HG02943 (cell line): ENCODE results near the gene ACTC1.
"Not testable (repeated sequence)": the region's sequence is repeated elsewhere in the genome, so short reads cannot be mapped to it uniquely, and the experiment has no call there.

ENCODE experiments used
- ATAC-seq: cut with Tn5 transposase; IDR thresholded peaks from one replicate; pipeline ENCODE4 v1.9.1; 2021; ENCODE audit warnings: mild to moderate bottlenecking, low read depth, moderate library complexity; ENCODE audit not compliant: unreplicated experiment

Gene ACTC1

DNA sequence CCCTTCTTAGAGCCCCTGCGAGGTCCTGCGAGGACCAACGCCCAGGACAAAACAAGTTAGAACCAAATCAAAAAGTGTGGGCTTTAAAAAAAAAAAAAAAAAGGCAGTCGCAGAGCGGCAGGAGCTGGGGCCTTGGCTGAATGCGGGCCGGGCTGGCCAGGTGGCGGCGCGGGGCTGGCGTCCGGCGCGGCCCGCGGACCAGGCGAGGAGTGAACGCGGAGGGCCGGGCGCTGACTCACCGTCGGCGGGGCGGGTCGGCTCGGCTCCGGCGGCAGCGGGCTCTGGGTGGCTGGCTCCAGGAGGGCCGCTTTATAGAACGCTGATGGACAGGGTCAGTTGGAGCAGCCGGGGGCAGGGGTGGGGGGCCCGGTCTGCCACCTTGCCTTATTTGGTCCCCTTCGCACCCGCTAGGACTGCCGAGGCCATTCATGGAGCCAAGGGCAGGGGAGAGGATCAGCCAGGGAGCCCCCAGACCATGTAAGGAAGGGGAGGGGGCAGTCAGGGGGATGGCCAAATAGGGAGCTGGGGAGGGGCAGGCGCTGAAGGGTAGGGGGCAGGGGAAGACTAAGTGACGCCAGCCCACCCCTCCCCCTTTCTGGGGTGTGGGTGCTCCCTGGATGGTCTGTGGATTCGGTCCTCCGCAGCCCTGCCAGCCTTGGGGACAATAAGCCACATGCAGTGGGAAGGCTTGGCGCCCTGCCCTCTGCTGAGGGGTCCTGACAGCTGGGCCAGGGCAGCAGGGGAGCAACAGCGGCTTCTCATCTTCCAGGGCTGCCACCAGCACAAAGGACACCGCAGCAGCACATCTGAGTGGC is at the start of gene ACTC1:
TSS of gene ACTC1 (minus strand) at position 283 of the 815 bp plus-strand sequence. CDS start 741 bp downstream, outside the sequence.
- ATAC-seq, result no peak

GRCh38 chr15:34841262-34841725 is 45.9 kb upstream of the ACTC1 start:
- no peak for ATAC-seq

DNA sequence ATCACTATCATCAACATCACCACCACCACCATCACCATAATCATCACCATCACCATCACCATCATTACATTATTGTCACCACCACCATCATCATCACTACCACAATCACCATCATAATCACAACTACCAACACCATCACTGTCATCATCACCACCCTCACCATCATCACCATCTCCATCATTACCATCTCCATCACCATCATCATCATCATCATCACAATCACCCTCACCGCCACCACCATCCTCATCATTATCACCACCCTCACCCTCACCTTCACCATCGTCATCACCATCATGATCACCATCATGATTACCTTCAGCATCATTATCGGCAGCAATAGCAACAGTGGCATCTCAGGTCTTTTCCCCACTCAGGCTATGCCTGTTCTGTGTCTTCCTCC is 42.9 kb upstream of the ACTC1 start:
- no peak for ATAC-seq

GRCh38 chr15:34837246-34838016 is 42.1 kb upstream of the ACTC1 start:
- ATAC-seq, result no peak

- no peak for ATAC-seq
Observed at GRCh38 chr15:34828145-34828911, 33.0 kb upstream of the ACTC1 start.

- ATAC-seq, result no peak
Observed at GRCh38 chr15:34821831-34822230, 26.5 kb upstream of the ACTC1 start.

GRCh38 chr15:34820110-34820509 is 24.8 kb upstream of the ACTC1 start:
- ATAC-seq, result no peak

GRCh38 chr15:34818526-34818925 is 23.2 kb upstream of the ACTC1 start:
- ATAC-seq, result no peak

- no peak for ATAC-seq
Observed at GRCh38 chr15:34815836-34816235, 20.5 kb upstream of the ACTC1 start.

DNA sequence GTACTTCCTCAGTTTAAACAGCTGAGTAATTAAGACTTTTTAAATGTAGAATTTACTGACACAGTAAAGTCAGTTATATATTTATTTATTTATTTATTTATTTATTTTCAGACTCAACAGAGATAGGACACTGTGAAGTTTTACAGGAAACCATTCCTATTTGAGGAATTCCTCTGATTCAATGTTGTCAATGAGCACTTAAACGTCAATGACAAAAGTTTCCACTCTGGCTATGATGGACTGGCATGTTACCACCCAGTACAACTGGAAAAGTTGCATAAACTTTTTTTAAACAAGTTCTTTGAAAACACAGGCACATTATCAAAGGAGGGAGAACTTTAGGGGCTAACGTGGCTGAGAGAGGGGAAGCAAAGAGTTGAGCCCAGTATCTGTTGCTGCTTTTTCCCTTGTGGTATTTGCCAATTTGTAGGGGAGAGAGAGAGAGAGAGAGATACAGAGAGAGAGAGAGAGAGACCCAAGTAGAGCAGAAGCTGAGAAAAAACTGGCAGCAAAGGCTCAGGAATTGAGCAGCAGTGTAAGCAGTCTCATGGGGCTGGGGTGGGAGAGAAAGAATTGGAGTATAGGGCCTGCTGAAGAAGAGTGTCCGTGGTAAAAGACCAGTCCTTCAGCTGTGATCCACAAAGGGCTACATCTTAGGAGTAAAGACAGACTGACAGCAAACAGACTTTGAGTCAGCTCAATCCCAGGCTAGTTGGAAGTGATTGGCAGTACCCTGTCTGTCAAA is 18.3 kb upstream of the ACTC1 start:
- ATAC-seq, result no peak

GRCh38 chr15:34812868-34813365 is 17.6 kb upstream of the ACTC1 start:
- ATAC-seq, result not testable (repeated sequence)

- ATAC-seq, result no peak
Observed at GRCh38 chr15:34812369-34812768, 17.0 kb upstream of the ACTC1 start.

GRCh38 chr15:34810443-34811129 is 15.2 kb upstream of the ACTC1 start:
- no peak for ATAC-seq

DNA sequence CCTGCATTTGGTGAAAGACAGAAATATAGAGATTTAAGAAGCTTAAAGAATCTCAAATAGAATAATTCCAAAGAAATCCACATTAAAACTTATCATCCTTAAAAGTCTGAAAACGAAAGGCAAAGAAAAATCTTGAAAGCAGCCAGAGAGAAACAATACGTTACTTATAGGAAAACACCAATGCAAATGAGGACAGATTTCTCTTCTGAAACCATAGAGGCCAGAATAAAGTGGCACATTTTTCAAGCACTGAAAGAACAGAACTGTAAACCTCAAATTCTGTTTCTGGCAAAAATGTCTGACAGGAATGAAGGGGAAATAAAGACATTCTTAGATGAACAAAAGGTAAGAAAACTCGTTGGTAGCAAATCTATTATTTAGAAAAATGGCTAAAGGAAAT is 13.8 kb upstream of the ACTC1 start:
- no peak for ATAC-seq

DNA sequence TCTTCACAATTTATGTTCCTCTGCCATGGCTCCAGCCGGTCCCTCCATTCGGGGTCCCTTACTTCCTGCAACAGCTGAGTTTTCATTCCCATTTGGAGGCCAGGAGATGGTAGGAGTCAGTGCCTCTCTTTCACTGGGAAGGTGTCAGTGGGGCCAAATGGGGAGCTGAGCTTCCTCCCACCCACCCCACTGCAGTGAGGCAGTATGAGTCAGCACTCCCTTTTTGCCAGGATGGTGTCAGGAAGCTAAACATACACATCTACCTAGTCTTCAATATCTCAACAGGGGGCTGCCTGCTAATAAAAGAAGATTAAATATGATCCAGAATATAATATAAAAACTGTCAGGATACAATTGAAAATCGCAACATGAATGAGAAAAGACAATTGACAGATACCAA is 12.7 kb upstream of the ACTC1 start:
- ATAC-seq, result no peak

GRCh38 chr15:34807241-34807640 is 11.9 kb upstream of the ACTC1 start:
- ATAC-seq, result not testable (repeated sequence)

- ATAC-seq, result no peak
Observed at GRCh38 chr15:34804776-34805175, 9.4 kb upstream of the ACTC1 start.

- no peak for ATAC-seq
Observed at GRCh38 chr15:34804113-34804512, 8.8 kb upstream of the ACTC1 start.
